Cardiac muscle cell (in vitro differentiated cells and primary cell): Measurements from ENCODE around the gene ADRB1. TPM values are rescaled to one million over a fixed set of nuclear protein-coding genes. Genes with fewer than 3 reads are reported as not detected.

Experiments used
- DNase-seq, 2 donors: peaks; one replicate each; pipeline versions ENCODE4 v3.0.0 to v3.0.0-alpha.2; 2010 to 2017; ENCODE audit warnings: low read depth in 1 of 2, low spot score in 1 of 2
- H3K27ac ChIP-seq: fragments of 200-600 bp; sonication (generic); 2 replicates; pipeline ENCODE4 v1.5.1; 2016
- H3K27me3 ChIP-seq: fragments of 200-600 bp; sonication (generic); 2 replicates; pipeline ENCODE4 v1.6.0; 2016; ENCODE audit warnings: control low read depth
- H3K36me3 ChIP-seq: fragments of 200-600 bp; sonication (generic); 2 replicates; pipeline ENCODE4 v1.5.1; 2016; ENCODE audit warnings: control low read depth
- H3K4me1 ChIP-seq: fragments of 200-600 bp; sonication (generic); 2 replicates; pipeline ENCODE4 v1.8.1; 2017; ENCODE audit warnings: low read depth, mild to moderate bottlenecking, mixed run types
- H3K4me3 ChIP-seq: fragments of 200-600 bp; sonication (generic); 2 replicates; pipeline ENCODE4 v1.5.1; 2016; ENCODE audit warnings: mild to moderate bottlenecking
- H3K9me3 ChIP-seq: fragments of 200-600 bp; sonication (generic); 2 replicates; pipeline ENCODE4 v1.5.1; 2017; ENCODE audit warnings: low read depth, mild to moderate bottlenecking, control low read depth
- polyA plus RNA-seq: library from polyadenylated mRNA; unstranded; fragments of >200 nt; fragmentation: Nextera tagmentation; extraction: Ambion mirVana; gene quantifications from 2 replicates; pipeline ENCODE4 v1.2.1, GENCODE V29; 2016
- total RNA-seq: library from RNA; depleted of rRNA; stranded (reverse); fragments of >200 nt; gene quantifications from 2 replicates; pipeline ENCODE4 v1.2.3, GENCODE V29; 2016
- TF ChIP-seq, protein P1 (sequence below): IDR thresholded peaks from 2 replicates; pipeline ENCODE4 v1.5.1; 2012; ENCODE audit warnings: low read depth, mild to moderate bottlenecking, low read length

The ADRB1 gene
- total and polyA plus RNA-seq, 2 experiments from 2014 or later: 0.28 to 0.69 TPM

DNA sequence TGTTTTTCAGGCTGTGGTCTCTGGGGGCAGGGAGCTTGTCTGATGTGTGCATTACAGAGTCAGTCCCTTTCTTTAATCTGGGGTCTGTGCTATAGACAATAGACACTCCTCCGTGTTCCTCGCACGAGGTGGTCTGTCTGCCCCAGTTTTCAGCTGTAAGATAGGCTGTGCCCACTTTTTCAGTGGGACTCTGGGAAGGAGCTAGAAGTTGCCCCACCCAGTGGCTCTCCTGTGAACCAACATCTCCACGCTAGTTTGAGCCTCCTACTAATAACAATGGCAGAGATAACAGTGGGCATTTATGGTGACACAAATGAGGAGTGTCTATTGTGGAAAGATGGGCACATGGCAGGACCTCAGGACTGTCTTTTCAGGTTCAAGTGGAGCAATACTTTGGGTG, 44.0 kb downstream of the ADRB1 start:
- Histone ChIP-seq H3K27me3 (no peaks in the 10 kb centered on the region), H3K4me3 (no peak overlapping the region), H3K4me1 (no peaks in the 10 kb centered on the region), H3K27ac (no peak overlapping the region), H3K9me3 (no peaks in the 10 kb centered on the region), H3K36me3 (no peaks in the 10 kb centered on the region)
- TF ChIP-seq, protein P1, sequence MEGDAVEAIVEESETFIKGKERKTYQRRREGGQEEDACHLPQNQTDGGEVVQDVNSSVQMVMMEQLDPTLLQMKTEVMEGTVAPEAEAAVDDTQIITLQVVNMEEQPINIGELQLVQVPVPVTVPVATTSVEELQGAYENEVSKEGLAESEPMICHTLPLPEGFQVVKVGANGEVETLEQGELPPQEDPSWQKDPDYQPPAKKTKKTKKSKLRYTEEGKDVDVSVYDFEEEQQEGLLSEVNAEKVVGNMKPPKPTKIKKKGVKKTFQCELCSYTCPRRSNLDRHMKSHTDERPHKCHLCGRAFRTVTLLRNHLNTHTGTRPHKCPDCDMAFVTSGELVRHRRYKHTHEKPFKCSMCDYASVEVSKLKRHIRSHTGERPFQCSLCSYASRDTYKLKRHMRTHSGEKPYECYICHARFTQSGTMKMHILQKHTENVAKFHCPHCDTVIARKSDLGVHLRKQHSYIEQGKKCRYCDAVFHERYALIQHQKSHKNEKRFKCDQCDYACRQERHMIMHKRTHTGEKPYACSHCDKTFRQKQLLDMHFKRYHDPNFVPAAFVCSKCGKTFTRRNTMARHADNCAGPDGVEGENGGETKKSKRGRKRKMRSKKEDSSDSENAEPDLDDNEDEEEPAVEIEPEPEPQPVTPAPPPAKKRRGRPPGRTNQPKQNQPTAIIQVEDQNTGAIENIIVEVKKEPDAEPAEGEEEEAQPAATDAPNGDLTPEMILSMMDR: no peak
- no peak for DNase-seq

DNA sequence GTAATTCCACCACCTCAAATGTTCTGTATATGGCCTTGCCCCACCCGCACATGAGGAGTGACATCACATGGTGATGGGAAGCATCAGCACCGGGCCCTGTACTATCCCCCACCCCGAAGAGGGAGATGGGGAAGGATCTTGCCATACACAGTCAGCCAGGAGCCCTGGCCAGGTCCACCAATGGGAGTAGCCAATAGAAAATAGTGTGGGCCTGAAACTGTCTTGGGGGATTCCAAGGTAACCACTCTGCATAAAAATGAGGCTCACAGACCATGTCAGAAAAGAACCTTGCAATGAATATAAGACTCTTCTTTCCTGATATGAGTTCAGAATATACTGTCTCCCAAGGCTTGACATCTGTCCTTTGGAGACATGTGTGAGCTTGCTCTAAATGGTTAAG, 51.1 kb downstream of the ADRB1 start:
- no peak overlapping the region for H3K27ac ChIP-seq
- TF ChIP-seq, protein P1: no peak
- no peak overlapping the region for H3K4me3 ChIP-seq
- no peaks in the 10 kb centered on the region for H3K9me3 ChIP-seq
- DNase-seq: no peak
- H3K27me3 ChIP-seq: no peaks in the 10 kb centered on the region
- no peaks in the 10 kb centered on the region for H3K36me3 ChIP-seq
- H3K4me1 ChIP-seq: no peaks in the 10 kb centered on the region

DNA sequence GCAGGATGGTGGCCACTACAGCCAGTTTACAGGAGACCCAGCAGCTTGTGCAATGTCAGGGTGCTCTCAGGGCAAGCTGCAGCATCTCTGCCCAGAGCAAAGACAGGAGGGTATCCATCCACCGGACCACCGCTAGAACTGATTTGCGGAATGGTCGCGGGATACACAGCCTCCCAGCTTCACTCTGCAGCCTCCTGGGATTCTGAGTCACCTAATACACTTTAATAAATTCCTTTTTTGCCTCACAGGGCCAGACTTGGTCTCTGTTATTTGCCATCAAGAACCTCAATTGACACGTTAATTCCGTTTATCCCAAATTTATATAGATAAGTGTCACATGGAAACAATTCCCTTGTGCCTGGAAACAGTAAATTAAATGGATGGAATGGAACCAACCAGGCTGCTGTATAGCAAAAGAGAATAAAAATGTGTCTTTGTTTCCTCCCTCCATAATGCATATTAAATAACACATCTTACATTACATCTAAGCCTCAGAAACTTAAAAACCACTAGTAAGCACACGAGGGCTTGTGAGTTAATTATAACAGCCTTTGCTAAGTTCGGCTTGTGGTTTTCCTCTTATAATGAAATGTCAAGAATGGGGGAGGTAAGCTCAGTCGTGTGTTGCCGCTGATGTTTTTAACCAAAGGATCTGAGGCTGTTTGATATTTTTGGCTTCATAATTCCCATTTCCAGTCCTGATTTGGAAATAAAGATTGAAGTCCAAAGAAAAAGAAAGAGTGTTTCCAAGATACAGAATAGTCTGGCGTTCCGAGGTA, 52.1 kb downstream of the ADRB1 start:
- DNase-seq: no peak
- Histone ChIP-seq H3K36me3 (no peaks in the 10 kb centered on the region), H3K9me3 (no peaks in the 10 kb centered on the region), H3K27me3 (peaks cover 9% of the 10 kb centered on the region), H3K27ac (no peak overlapping the region), H3K4me1 (no peaks in the 10 kb centered on the region), H3K4me3 (no peak overlapping the region)
- TF ChIP-seq, protein P1: no peak

Other genes starting within 250 kb of the ADRB1 start
- 6.3 and 6.6 TPM in 2 replicates for gene DCLRE1A, start 189.8 kb upstream of the ADRB1 start, total RNA-seq
- gene DCLRE1A, start 189.8 kb upstream of the ADRB1 start, polyA plus RNA-seq: 4.8 and 7.3 TPM in 2 replicates
- gene NHLRC2, start 189.2 kb upstream of the ADRB1 start, total RNA-seq: 61.2 and 99.6 TPM in 2 replicates
- 14.0 and 23.8 TPM in 2 replicates for gene NHLRC2, start 189.2 kb upstream of the ADRB1 start, polyA plus RNA-seq
- 5.2 and 8.7 TPM in 2 replicates for gene CCDC186, start 130.3 kb downstream of the ADRB1 start, total RNA-seq
- 10.8 and 14.8 TPM in 2 replicates for gene CCDC186, start 130.3 kb downstream of the ADRB1 start, polyA plus RNA-seq
- gene TDRD1, start 135.5 kb downstream of the ADRB1 start, total RNA-seq: not detected in 2 replicates
- gene TDRD1, start 135.5 kb downstream of the ADRB1 start, polyA plus RNA-seq: not detected in 2 replicates
- not detected in 2 replicates for gene VWA2, start 195.4 kb downstream of the ADRB1 start, total RNA-seq
- gene VWA2, start 195.4 kb downstream of the ADRB1 start, polyA plus RNA-seq: not detected in 2 replicates